ENCODE measurements around the gene TRDN.

DNA sequence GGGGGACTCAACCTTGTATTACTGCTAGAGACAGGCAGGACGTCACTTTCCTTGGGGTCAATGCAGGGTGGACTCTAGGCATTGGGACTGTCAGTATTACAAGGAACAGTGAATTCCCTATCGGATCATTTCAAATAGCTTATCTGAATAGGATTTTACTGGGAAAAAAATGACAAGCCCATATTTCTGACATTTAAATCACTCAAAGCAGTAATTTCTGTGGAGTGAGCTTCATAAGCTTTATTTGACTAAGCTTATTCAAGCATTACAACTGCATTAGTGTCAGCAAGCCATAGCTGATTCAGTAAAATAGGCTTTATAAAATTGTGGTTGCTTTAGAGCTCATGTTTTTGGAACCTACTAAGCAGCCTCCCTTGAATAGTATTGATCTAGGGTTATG lies 44.3 kb downstream of the TRDN start:
- TF ChIP-seq, protein P1, sequence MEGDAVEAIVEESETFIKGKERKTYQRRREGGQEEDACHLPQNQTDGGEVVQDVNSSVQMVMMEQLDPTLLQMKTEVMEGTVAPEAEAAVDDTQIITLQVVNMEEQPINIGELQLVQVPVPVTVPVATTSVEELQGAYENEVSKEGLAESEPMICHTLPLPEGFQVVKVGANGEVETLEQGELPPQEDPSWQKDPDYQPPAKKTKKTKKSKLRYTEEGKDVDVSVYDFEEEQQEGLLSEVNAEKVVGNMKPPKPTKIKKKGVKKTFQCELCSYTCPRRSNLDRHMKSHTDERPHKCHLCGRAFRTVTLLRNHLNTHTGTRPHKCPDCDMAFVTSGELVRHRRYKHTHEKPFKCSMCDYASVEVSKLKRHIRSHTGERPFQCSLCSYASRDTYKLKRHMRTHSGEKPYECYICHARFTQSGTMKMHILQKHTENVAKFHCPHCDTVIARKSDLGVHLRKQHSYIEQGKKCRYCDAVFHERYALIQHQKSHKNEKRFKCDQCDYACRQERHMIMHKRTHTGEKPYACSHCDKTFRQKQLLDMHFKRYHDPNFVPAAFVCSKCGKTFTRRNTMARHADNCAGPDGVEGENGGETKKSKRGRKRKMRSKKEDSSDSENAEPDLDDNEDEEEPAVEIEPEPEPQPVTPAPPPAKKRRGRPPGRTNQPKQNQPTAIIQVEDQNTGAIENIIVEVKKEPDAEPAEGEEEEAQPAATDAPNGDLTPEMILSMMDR (IDR thresholded peaks at IDR 0.05; ENCODE audit: poor library complexity) = no peak
- TF ChIP-seq EZH2 (IDR thresholded peaks at IDR 0.05; ENCODE audit: borderline replicate concordance) = no peak
